GM21737 (cell line): ENCODE measurements around the gene SHKBP1.
"Not testable (repeated sequence)": the region's sequence is repeated elsewhere in the genome, so short reads cannot be mapped to it uniquely, and the experiment has no call there.

Experiments
- ATAC-seq: cut with Tn5 transposase; IDR thresholded peaks from one replicate; pipeline ENCODE4 v1.9.1; 2021; ENCODE audit warnings: mild to moderate bottlenecking, moderate library complexity; ENCODE audit not compliant: unreplicated experiment

Gene SHKBP1

GRCh38 chr19:40555978-40556689, 20.5 kb upstream of the SHKBP1 start:
- no peak for ATAC-seq

- no peak for ATAC-seq
Observed at GRCh38 chr19:40556953-40557530, 19.6 kb upstream of the SHKBP1 start.

- no peak for ATAC-seq
Observed at GRCh38 chr19:40559394-40559793, 17.3 kb upstream of the SHKBP1 start.

GRCh38 chr19:40560092-40560507, 16.6 kb upstream of the SHKBP1 start:
- no peak for ATAC-seq

- no peak for ATAC-seq
Observed at GRCh38 chr19:40561947-40562346, 14.7 kb upstream of the SHKBP1 start.

GRCh38 chr19:40564535-40564934, 12.1 kb upstream of the SHKBP1 start:
- ATAC-seq, result not testable (repeated sequence)

GRCh38 chr19:40565355-40565754, 11.3 kb upstream of the SHKBP1 start:
- no peak for ATAC-seq

- no peak for ATAC-seq
Observed at GRCh38 chr19:40565910-40566495, 10.7 kb upstream of the SHKBP1 start.

GRCh38 chr19:40567040-40567749, 9.5 kb upstream of the SHKBP1 start:
- ATAC-seq, result no peak

- ATAC-seq, result no peak
Observed at GRCh38 chr19:40567750-40568494, 8.8 kb upstream of the SHKBP1 start.

GRCh38 chr19:40570313-40571004, 6.2 kb upstream of the SHKBP1 start:
- peak; percentile 73 for ATAC-seq

- ATAC-seq, result no peak
Observed at GRCh38 chr19:40571005-40571318, 5.7 kb upstream of the SHKBP1 start.

- ATAC-seq, result no peak
Observed at GRCh38 chr19:40571831-40572495, 4.7 kb upstream of the SHKBP1 start.

GRCh38 chr19:40575326-40575725, 1.3 kb upstream of the SHKBP1 start:
- no peak for ATAC-seq

GRCh38 chr19:40576151-40576584, 505 bp upstream of the SHKBP1 start:
- ATAC-seq, result peak; percentile 2

- no peak for ATAC-seq
Observed at GRCh38 chr19:40578442-40578908, 1.8 kb downstream of the SHKBP1 start.

GRCh38 chr19:40580619-40581018, 3.9 kb downstream of the SHKBP1 start:
- no peak for ATAC-seq

- no peak for ATAC-seq
Observed at GRCh38 chr19:40581531-40581930, 4.9 kb downstream of the SHKBP1 start.

- no peak for ATAC-seq
Observed at GRCh38 chr19:40582467-40582866, 5.8 kb downstream of the SHKBP1 start.

GRCh38 chr19:40583283-40583682, 6.6 kb downstream of the SHKBP1 start:
- ATAC-seq, result no peak
